Measurements from ENCODE around the gene PHF3.
"Not testable (repeated sequence)": the region's sequence is repeated elsewhere in the genome, so short reads cannot be mapped to it uniquely, and the experiment has no call there.

Gene PHF3

DNA sequence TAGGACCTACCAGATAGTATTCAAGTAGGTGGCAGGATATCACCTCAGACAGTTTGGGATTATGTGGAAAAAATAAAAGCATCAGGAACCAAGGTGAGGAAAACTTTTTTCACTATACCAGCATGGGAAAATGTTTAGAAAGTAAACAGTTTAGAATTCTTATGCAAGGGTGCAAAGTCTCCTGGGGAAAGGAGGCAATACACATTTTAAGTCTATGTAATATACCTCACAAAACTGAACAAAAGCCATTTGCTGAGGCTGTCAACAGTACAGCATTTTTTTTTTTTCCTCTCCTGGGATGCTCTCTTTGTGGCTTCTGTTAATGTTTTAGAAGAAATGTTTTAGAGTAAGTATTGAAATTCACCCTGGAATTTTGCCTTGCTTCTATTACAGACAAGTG lies 73.5 kb downstream of the PHF3 start:
- DNase-seq (ENCODE audit: low read depth in 3 of 3, low spot score in 1 of 3) = no peak

DNA sequence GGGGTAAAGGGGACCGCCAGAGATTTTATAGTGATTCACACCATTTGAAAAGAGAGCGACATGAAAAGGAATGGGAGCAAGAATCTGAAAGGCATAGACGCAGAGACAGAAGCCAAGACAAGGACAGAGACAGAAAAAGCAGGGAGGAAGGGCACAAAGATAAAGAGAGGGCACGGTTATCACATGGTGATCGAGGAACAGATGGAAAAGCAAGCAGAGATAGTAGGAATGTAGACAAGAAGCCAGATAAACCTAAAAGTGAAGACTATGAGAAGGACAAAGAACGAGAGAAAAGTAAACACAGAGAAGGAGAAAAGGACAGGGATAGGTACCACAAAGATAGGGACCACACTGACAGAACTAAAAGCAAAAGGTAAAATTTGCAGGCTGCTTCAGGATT lies 77.7 kb downstream of the PHF3 start:
- DNase-seq (ENCODE audit: low read depth in 3 of 3, low spot score in 1 of 3) = no peak

DNA sequence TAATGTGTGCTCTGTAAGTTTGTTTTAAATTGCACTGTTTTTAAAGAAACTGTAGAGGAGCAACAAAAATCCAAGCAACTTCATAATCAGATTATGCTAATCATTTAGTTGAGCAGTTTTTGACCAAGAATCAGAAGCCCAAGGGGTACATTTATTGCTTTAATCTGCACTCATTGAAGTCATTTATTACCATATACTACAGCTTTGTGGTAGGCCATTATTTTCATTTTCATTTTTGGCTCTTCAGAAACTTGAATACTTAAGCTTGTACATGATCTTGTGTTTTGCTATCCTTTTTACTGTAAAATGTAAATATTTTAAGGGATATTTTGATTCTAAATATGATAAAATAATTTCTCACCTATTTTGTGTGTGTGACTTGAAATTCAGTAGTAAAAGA lies 78.5 kb downstream of the PHF3 start:
- DNase-seq (ENCODE audit: low read depth in 3 of 3, low spot score in 1 of 3) = no peak

DNA sequence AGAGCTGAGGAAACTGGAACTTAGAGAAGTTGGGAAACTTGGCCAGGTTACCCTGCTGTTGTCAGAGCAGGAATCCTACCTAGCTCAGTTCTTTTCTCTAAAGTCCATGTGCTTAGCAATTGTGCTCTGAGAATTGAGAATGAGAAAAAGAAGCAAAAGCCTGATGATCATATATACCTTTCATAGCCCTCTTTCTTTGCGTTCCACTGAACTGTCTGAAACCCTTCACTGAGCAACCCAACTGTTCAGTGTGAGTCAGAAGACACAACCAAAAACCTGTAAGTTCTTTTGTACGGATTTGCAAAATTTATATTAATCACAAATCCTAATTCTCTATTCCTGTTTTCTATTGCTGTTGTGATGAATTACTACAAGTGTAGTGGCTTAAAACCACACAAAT lies 80.6 kb downstream of the PHF3 start:
- DNase-seq (ENCODE audit: low read depth in 3 of 3, low spot score in 1 of 3) = no peak

DNA sequence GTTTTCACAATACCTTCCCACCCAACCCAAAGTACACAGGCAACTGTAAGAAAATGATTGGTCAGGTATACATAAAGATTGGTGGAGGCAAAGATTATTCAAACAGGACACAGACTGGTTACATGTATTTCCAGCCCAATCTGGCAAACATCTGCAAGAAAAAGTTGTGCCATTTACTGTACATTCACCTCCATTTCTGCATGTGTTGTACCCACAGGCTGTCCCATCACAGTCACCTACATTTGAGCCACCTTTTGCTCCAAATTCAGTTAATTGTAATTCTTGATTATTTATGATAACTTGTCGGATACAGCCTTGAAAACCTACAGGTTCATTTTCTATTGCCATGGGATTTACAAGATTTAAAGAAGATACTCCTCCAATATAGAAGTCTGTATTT lies 85.6 kb downstream of the PHF3 start:
- no peak for DNase-seq (ENCODE audit: low read depth in 3 of 3, low spot score in 1 of 3)

DNA sequence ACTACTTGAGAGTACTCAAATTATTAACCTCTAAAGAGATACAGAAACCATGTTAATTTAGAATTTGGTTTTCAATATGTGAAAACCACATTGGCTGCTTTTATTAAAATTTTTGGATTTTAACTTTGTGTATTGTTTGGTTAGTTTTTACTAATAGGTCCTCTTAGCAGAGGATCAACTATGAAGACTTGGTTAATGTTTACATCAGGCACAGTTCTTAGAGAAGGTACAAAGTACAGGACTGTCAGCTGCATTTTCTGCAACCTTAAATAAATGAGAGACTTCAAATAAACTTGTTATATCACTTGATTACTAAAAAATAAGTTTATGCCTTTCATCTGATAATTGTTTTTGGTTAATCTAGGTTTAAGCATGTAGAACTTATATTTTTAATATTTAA lies 89.1 kb downstream of the PHF3 start:
- no peak for DNase-seq (ENCODE audit: low read depth in 3 of 3, low spot score in 1 of 3)

DNA sequence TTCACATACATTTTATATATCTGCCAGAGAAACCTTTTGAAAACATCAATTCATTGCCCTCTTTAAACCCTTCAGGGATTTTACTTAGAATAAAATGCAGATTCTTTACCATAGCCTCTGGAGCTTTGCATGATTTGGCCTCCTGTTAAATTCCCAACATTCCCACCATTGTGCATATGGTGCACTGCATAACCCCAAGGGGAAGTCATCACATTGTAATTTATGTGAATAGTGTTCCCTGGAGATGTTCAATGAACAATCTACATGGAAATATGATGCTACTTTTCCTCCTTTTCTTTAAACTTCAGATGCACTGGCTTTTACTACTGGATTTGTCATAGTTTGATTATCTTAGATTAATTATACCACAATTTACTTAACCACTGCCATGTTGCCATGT lies 94.7 kb downstream of the PHF3 start:
- no peak for DNase-seq (ENCODE audit: low read depth in 3 of 3, low spot score in 1 of 3)

DNA sequence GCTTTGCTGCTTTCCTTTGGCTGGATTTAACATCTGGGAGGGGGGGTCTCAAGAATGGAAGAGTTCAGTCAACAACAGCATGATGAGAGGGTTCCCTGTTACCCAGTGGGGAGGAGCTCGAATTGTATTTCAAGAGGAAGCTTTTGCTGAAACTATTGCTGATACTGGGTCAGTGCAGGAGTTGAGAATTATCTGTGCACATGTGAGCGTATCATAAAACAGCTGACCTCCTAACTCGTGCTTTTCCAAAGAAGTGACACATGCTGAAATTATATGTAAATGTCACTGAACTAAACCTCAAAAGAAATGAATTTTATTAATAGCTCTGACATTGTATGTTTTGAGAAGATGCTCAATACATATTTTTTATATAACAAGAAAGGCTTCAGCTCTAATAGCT lies 96.3 kb downstream of the PHF3 start:
- no peak for DNase-seq (ENCODE audit: low read depth in 3 of 3, low spot score in 1 of 3)

DNA sequence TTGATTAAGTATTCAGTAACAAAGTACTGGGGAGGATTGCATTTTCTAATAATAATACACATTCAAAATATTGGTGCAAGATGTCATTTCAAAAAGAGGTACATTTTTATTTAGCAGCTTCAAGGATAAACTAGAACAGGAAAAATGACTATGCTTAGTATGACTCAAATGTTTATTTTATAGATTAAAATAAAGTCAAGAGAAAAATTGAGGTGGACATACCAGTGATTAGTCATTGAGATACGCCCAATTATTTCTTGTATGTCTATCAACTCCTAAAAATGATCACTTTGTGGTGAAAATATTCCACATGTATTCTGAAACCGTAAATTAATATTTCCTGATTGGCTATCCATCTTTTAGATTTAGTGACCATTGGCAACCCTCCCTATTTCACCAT lies 96.7 kb downstream of the PHF3 start:
- DNase-seq (ENCODE audit: low read depth in 3 of 3, low spot score in 1 of 3) = no peak

DNA sequence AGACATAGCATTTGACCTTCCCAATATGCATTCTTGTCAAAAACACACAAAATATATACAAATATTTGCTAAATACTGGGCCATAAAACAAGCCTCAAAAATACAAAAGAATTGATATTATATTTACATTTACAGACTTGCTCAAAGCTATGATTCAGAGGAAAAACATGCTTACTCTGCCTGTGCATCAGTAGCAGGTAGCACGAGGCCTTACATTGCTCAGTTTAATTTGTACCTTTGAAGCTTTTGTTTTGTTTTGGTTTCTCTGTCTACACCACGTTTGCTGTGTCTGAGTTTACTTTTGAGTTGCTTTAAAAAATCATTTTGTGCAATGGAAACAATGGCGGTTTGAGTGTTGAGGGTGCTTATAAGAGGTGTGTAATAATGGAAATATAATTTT lies 99.3 kb downstream of the PHF3 start:
- no peak for DNase-seq (ENCODE audit: low read depth in 3 of 3, low spot score in 1 of 3)

DNA sequence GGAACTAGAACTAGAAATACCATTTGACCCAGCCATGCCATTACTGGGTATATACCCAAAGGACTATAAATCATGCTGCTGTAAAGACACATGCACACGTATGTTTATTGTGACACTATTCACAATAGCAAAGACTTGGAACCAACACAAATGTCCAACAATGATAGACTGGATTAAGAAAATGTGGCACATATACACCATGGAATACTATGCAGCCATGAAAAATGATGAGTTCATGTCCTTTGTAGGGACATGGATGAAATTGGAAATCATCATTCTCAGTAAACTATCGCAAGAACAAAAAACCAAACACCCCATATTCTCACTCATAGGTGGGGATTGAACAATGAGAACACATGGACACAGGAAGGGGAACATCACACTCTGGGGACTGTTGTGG lies 102.6 kb downstream of the PHF3 start:
- not testable (repeated sequence) for DNase-seq (ENCODE audit: low read depth in 3 of 3, low spot score in 1 of 3)

DNA sequence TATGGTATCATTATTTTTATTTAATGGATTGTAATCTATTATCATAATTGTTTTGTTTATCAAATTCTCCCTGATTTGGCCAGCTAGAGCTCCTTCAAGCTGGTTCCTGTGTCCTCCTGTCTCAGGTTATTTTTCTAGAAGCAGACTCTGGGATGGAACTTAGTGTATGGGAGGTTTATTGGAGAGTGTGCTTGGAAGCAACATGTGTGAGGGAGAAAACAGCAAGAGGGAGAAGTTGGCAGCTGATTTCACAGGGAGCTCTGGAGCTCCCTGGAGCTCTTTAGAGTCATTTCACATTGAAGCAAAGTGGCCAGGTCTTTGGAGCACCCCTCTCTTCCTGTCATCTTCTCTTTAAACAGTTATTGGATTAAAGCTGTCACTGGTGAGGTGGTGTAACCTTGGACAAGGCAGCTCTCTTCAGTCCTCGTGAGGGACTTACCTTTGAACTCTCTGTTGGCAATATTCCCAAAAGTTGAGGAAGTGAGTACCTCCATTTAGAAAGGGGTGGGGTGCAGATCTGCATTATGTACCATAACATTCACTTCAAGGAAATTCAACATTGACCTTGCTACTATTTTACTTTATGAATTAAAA lies 103.6 kb downstream of the PHF3 start:
- no peak for DNase-seq (ENCODE audit: low read depth in 3 of 3, low spot score in 1 of 3)

DNA sequence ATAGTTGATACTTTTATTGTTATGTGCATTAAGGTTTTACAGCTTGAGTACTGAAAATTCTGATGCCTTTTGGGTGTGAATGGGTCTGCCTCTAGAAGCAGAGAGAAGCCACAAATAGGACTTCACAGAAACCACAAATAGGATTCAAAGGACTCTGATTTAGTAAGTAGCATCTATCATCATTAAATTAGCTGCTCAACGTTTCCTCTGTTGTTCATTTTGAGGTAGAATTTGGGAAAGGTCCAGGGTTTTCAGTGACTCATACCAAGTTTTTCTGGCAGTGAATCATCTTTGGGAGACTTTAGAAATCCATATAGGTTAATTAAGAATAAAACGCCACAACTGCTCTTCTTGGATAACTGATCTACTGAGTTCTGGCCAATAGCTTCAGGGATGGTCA lies 105.1 kb downstream of the PHF3 start:
- no peak for DNase-seq (ENCODE audit: low read depth in 3 of 3, low spot score in 1 of 3)

DNA sequence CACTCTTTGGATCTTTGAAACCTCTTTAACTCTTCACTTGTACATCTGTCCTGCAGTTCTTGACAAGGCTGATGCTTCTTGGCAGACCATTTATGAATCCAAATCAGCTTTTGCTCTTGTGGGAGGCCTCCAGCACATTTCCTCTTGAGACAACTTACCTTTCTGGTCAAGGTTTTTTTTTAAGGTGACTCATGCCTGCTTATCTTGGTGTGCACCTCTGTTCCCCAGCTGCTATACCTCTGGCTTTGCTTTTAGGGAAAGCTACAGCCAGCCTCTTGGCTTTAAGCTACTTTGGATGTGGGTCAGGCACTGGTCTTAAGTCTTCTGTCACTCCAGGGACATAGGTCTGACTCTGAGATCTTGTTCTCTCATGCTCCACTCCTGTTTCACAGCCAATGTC lies 106.5 kb downstream of the PHF3 start:
- no peak for DNase-seq (ENCODE audit: low read depth in 3 of 3, low spot score in 1 of 3)

DNA sequence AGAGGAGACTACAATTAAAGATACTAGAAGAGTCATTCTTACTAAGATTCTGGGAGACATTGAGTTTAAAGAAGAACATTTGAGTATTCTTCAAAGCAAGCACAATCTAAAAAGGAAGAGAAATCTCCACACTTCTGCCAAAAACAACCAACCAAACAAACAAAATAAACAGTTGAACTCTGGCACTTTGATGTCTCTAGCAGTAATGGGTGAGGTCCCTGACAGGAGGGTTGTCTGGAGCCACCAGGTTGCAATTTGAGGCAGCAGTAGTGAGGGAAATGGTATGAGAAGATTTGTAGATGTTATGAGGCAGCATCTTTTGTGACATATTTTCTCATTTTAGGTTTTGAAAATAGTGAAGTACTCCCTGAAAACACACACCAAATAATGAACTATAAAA lies 108.1 kb downstream of the PHF3 start:
- DNase-seq (ENCODE audit: low read depth in 3 of 3, low spot score in 1 of 3) = no peak

DNA sequence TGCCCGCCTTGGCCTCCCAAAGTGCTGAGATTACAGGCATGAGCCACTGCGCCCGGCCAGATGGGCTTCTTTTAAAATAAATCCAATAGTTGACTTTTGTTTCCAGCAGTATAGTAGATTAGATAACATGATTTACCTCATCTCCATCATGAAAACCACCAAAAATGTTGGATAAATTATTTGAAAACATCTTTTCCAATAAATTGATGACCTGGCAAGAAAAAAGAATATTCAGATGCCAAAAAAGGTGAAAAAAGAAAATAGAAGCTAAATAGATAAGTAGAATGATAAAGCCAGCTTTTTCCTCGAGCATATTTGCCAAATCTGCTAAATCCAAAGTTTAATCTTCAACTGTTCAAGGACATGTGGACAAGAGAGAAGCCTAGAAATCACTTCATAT lies 109.2 kb downstream of the PHF3 start:
- no peak for DNase-seq (ENCODE audit: low read depth in 3 of 3, low spot score in 1 of 3)

DNA sequence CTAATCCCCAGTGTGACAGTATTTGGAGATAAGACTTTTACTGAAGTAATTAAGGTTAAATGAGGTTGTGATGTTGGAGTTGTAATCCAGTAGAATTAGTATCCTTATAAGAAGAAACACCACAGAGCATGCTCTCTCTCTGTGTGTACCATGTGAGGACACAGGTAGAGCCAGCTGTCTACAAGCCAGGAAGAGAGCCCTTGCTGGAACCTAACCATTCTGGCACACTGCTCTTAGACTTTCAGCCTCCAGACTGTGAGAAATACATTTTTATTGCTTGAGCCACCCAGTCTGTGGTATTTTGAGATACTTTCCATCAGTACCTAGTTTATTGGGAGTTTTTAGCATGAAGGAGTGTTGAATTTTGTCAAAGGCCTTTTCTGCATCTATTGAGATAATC lies 110.2 kb downstream of the PHF3 start:
- DNase-seq (ENCODE audit: low read depth in 3 of 3, low spot score in 1 of 3) = no peak

DNA sequence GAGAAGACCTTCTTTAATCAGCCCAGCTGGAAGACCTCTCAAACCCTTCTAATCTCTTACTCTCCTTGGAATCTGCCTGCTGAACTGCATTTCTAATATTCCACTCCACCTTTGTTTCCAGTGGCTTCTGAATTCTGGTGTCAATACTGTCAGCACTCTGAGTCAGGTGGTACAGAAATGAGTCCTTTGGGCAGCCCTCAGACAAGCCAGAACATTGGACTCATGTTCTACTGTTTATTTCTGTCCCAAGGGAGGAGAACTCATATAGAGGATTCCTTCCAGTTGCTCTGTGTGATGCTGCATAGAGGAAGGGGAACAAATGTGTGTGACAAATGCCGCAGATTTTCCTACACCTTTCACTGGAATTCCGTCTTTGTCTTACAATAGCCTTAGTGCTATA lies 114.8 kb downstream of the PHF3 start:
- no peak for DNase-seq (ENCODE audit: low read depth in 3 of 3, low spot score in 1 of 3)

DNA sequence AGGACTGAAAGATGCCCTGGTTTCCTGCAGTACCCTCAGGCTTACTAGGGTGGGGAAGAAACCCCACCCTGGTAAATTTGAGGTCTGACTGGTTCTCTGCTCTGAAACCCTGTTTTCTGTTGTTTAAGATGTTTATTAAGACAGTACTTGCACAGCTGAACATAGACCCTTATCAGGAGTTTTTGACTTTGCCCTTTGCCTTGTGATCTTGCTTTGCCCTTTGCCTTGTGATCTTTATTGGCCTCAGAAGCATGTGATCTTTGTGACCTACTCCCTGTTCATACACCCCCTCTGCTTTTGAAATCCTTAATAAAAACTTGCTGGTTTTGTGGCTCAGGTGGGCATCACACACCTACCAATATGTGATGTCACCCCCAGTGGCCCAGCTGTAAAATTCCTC lies 121.7 kb downstream of the PHF3 start:
- DNase-seq (ENCODE audit: low read depth in 3 of 3, low spot score in 1 of 3) = not testable (repeated sequence)

DNA sequence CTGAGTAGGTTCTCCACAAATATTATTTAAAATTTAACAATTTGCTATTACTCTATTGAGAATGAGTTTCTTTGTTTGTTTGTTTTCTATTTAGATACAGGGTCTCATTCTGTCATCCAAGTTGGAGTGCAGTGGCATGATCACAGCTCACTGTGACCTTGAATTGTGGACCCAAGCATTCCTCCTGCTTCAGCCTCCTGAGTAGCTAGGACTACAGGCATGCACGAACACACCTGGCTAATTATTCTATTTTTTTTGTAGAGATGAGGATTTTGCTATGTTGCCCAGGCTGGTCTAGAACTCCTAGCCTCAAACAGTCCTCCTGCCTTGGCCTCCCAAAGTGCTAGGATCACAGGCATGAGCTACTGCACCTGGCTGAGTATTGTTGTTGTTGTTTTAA lies 122.2 kb downstream of the PHF3 start:
- DNase-seq (ENCODE audit: low read depth in 3 of 3, low spot score in 1 of 3) = no peak

DNA sequence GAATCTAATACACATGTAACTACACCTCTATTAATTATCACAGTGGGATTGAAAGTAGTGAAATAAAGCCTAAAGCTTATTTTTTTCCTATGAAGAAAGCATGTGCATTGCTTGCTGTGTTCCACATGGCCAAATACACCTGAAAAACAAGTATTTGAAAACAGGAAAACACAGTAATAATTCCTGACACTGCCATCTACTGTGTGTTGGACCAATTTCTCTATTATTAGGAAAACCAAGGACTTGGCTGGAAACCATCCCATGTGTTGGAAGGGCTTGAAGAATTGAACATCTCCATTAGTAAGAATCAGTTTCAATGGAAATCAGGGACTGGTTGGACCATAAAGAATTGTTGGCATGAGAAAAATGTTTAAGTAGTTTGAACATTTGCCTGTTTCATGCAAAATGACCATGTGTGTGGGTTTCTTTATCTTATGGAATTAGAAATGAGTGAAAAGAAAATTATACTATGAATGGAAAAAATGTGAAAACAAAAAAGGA lies 124.1 kb downstream of the PHF3 start:
- DNase-seq (ENCODE audit: low read depth in 3 of 3, low spot score in 1 of 3) = no peak

DNA sequence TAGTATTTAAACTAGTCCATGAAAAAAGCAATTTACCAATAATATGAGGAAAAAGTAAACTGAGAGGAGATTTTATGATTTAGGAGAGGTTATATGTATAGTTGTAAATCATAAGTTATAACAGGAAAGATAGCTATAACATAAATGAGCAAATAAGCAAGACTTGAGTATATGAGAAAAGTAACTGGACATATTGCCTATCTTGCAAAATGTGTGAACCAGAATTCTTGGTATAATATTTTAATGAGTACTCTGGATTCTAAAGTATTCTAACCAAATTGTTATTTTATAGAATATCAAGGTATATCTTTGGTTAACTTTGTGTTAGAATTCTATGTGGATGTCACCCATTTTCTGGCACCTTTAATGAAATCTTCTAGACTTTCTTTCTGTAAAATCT lies 124.6 kb downstream of the PHF3 start:
- no peak for DNase-seq (ENCODE audit: low read depth in 3 of 3, low spot score in 1 of 3)

DNA sequence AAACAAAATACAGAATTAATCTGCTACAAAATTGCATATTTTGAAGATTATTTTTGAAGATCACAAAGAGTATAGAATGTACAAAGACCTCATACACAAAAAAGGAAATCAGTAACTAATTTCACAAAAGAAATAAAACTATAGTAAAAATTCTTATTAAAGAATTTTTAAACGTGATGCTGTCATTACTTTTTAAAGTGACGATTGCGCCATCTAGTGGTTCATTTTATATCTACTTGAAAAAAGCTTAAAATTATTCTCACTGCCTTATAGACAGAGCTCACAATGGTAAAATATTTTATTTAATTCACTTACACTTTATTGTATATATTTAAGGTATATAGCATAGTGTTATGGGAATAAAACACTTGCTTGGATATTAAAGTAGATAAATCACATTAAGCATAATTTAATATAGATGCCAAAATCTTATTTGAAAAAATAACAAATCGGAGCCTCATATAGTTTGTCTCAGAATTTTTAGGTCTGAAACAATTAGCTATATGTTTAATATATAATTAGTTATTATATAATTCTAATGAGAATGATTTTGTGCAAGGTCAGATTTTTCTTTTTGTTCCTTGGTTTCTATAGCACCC lies 128.8 kb downstream of the PHF3 start:
- DNase-seq (ENCODE audit: low read depth in 3 of 3, low spot score in 1 of 3) = no peak
